OCI-LY3 (cell line): ENCODE measurements around the gene VAT1L.

Experiments used
- CTCF ChIP-seq: fragments of 200-600, 300-600 bp; sonication (generic); IDR thresholded peaks from 2 replicates; pipeline ENCODE4 v1.5.1; 2014; ENCODE audit warnings: antibody characterized with exemption, low read length, low read depth
- EZH2phosphoT487 ChIP-seq: fragments of 200-600 bp; shearing (Covaris generic); IDR thresholded peaks from 2 replicates; pipeline ENCODE4 v1.6.1; 2018; ENCODE audit warnings: antibody characterized with exemption, mixed run types, low read depth

DNA sequence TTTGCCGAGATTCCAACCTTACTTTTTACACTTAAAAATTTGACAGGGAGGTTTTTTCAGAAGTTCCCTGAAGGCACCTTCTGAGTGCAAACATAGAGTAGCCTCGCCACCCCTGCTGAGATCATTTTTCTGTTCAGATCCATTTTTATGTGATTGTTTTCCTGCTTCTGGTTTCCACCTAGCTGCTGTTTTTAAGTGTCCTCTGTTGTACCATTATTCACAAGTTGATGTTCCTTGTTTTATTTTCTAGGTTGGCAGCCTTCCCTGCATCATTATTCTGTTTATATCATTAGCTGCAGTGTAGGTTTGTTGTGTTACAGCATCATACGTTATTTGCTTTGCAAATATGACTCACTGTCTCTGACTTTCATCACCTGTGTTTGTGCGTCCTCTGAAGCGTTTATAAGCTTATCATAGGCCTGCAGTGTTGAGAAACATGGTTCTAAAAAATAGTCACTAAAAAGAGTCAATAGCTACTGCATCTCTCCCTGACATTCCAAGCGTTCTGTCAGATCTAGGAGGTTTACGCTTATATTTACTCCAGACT lies 117.1 kb downstream of the VAT1L start:
- TF ChIP-seq CTCF (no peak), EZH2phosphoT487 (no peak)
